Muscle of arm (tissue), 12 donors: ENCODE results near the gene BAD. TPM values are rescaled to one million over a fixed set of nuclear protein-coding genes. Genes with fewer than 3 reads are reported as not detected.

Source experiments
- DNase-seq: peaks from one replicate; pipeline ENCODE4 v3.0.0-alpha.2; 2013
- polyA plus RNA-seq, 12 donors: library from polyadenylated mRNA; unstranded; fragments of 120-200 nt; gene quantifications; one replicate each; pipeline ENCODE4 v1.2.1, GENCODE V29; 2013; ENCODE audit not compliant: insufficient read length in 12 of 12

Gene BAD
- polyA plus RNA-seq, 12 donors = 19.3 to 52.4 (median 24.6) TPM; not detected in 1

DNA sequence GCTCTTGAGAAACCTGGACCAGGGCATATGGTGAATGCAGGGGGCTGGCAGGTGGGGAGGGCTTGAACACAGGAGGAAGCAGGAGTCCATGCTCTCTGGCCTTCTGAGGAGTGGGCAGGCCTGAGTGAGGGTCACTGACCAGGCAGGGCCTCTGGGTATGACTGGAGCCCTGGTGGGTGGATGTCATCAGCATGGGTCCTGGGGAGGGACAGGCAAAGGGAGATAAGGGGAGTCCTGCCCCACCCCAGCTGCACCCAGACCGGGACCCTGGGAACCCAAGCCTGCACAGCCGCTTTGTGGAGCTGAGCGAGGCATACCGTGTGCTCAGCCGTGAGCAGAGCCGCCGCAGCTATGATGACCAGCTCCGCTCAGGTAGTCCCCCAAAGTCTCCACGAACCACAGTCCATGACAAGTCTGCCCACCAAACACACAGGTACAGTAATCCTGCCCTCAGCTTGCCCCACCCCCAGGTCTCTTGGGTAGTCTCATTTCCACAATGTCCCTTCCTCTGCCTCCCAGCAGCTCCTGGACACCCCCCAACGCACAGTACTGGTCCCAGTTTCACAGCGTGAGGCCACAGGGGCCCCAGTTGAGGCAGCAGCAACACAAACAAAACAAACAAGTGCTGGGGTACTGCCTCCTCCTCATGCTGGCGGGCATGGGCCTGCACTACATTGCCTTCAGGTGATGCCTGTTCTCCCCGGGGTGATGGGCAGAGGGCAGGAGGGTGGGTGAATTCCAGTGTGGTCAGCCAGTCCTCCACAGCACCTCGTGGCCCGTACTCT is 52.1 kb downstream of the BAD start:
- DNase-seq = no peak

DNA sequence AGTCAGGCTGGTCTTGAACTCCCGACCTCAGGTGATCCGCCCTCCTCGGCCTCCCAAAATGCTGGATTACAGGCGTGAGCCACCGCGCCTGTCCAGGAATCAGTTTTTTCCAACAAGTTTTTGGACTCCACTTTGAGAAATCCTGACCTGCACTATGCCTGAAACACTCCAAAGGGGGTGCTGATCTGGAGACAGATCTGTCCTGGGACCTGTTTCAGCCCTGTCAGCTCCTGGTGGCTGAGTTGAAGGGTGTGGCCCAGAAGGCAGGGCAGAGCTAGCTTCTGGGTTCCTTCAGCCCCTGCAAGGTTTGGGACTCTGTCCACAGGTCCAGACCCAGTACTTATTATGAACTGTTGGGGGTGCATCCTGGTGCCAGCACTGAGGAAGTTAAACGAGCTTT is 52.9 kb downstream of the BAD start:
- DNase-seq = no peak

DNA sequence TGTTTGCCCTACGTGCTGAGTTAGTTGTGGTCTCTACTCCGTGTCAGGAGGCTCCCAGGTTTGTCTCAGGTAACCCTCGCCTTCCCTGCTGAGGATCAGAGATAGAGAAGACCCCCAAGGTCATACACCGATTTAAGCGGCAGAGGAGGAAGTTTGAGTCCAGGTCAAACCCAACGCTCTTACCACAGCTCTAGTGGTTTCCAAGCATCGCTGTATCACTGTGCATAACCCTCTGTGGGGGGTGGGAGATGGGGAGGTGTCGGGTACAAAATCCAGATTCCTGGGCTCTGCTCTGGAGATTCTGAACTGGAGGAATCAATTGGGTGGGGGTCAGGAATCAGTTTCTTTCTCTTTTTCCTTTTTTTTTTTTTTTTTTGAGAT is 53.5 kb downstream of the BAD start:
- DNase-seq = no peak

GRCh38 chr11:64230171-64230984 is 54.1 kb downstream of the BAD start, which contains the start of gene DNAJC4:
DNAJC4 (plus strand) TSS chr11:64230548; CDS start chr11:64230855, 307 bp downstream.
- DNase-seq = peak; percentile 92

GRCh38 chr11:64229744-64230170 is 54.7 kb downstream of the BAD start:
- DNase-seq = no peak

DNA sequence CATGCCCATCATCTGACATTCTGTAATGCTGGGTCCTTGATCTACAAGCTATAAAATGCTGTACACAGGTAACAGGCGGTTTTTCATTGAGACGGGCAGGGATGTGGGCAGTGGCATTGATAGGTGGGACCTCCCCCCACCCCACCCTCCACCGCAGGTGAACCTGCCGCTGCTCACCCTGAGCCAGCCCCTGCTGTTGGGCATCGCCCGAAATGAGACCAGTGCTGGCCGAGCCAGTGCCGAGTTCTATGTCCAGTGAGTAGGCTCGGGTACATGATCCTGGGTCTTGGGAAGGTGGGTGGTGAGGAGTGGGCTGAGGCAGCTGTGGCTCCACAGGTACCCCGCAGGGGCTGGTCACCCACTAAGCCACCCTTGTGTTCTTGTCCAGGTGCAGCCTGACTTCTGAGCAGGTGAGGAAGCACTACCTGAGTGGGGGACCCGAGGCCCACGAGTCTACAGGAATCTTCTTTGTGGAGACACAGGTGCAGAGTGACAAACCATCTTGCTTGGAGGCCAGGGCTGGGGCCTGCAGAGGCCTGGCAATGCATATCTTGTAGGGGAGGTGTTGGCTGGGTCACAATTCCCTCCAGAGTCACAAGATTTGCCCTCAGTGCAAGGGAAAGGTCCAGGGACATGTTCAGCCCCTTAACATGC is 55.2 kb downstream of the BAD start:
- DNase-seq = no peak

DNA sequence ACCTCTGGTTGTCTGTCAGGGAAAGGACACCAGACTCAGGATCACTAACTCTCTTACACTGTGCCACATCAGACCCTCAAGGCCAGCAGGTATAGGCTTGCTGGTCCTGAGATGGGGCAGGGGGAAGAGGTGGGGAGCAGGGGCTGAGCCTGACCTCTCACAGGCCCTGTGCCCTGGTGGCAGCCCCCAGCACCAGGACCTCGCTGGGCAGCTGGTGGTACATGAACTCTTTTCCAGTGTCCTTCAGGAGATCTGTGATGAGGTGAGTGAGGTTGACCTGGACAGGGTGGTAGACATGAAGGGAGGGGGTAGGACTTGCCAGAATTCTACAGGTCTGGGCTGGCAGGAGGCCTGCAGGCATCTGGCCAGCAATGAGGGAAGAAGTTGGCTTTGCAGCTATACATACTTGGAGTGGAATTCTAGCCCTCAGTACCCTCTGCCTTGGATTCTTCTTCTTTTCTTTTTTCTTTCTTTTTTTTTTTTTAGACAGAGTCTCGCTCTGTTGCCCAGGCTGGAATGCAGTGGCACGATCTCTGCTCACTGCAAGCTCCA is 57.0 kb downstream of the BAD start:
- DNase-seq = no peak

GRCh38 chr11:64226507-64227051 is 57.9 kb downstream of the BAD start:
- DNase-seq = no peak

GRCh38 chr11:64225608-64226506 is 58.6 kb downstream of the BAD start, which contains the start of the genes NUDT22 and TRPT1:
NUDT22 (plus strand) TSS chr11:64226274; CDS start chr11:64226653, 379 bp downstream.
TRPT1 (minus strand) TSS chr11:64226186; CDS start chr11:64225860, 326 bp downstream.
- peak; percentile 90 for DNase-seq

DNA sequence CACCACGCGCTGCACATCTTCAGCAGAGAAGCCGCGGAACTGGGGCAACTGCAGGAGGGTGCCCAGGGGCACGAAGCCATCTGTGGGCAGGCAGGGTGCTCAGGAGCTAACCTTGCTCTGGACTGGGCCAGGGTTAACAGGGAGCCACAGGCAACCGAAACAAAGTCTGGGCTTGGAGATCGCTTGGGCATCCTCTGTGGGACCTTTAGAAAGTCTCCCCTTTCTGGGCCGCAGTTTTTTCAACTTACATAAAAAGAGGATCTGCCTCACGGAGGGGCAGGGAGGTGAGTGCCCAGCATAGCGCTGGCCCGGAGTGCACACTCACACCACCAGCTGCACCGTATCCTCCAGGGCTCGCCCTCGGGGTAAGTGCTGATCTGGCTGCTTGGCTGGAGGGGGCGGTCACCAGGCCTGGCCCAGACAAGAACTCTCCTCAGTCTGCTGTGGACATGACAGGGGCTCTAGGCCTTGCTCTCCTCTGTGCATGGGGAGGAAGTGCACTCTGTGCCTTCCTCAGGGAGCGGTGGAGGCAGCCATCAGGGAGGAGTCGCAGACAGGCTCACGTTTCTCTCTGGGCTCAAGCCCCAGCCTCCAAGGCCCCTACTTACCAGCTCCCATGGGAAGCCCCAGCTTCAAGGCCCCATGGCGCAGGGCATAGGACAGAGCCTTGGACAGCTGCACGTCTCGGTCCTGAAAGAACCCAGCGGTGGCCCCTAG is 59.4 kb downstream of the BAD start:
- no peak for DNase-seq

GRCh38 chr11:64224151-64224890 is 60.1 kb downstream of the BAD start:
- DNase-seq = no peak

GRCh38 chr11:64223001-64223651 is 61.3 kb downstream of the BAD start:
- DNase-seq = no peak

DNA sequence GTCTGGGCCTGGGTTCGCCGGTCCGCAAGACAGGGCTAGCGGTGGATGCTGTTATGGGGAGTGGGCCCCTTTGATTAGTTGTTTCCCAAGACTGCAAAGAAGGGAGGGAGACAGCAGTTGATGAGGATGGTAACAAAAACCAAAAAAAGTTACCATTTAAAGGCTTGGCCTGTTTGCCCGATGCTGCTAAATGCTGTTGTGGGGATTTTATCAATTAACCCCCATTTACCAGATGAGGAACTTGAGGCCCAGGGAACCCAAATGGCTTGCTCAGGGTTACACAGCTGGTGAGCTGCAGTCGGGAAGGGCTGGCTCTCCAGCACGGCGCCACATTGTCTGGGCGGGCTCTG is 61.8 kb downstream of the BAD start:
- no peak for DNase-seq

DNA sequence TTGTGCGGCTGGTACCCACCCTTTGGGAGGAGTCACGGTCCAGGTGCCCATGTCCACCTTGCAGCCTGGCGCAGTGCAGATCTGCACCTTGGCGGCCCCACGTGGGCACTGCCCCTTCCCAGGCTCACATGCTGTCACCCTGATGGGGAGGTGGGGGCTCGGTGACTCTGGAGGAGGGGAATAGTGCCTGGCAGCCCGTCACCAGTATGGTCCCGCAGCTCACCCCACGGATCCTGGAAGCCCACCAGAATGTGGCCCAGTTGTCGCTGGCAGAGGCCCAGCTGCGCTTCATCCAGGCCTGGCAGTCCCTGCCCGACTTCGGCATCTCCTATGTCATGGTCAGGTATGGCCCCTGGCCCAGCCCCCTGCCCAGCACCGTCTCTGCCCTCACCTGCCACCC is 63.7 kb downstream of the BAD start:
- DNase-seq = no peak

- no peak for DNase-seq
Observed at GRCh38 chr11:64220271-64220670, 64.2 kb downstream of the BAD start.
